HEK293 (cell line): ENCODE measurements around the gene TOR3A.

Experiments used
- CTCF ChIA-PET: fragments of 350-600 bp; formaldehyde crosslinking; extraction: SDS; loops from one replicate; lab custom pipeline; 2021; ENCODE audit warnings: antibody characterized with exemption; lab: Yijun Ruan, JAX
- POLR2A ChIA-PET: fragments of 300-600 bp; formaldehyde crosslinking; extraction: SDS; loops from one replicate; lab custom pipeline; 2020; ENCODE audit warnings: antibody characterized with exemption, inconsistent platforms; lab: Yijun Ruan, JAX
- H3K27ac ChIP-seq: fragments of 200-500 bp; sonication (Bioruptor generic); 2 replicates; pipeline ENCODE4 v1.5.1; 2014; ENCODE audit warnings: low read depth, low read length, control low read depth, inconsistent platforms; ENCODE audit errors: extremely low read depth
- H3K36me3 ChIP-seq, 2 experiments: fragments of 200-500 bp in 1 of 2; sonication (Bioruptor generic) in 1 of 2; 1 replicate in 1 of 2; 2 replicates in 1 of 2; pipeline ENCODE4 v1.5.1; 2014 to 2017; ENCODE audit warnings: inconsistent platforms in 2 of 2, low read length in 2 of 2; ENCODE audit not compliant: control insufficient read depth in 2 of 2, insufficient read depth in 1 of 2
- H3K4me1 ChIP-seq: fragments of 200-500 bp; sonication (Bioruptor generic); 2 replicates; pipeline ENCODE4 v1.5.1; 2014; ENCODE audit warnings: mild to moderate bottlenecking, low read length, inconsistent platforms; ENCODE audit not compliant: control insufficient read depth, insufficient read depth
- H3K4me3 ChIP-seq: 2 replicates; pipeline ENCODE4 v1.5.1; 2011; ENCODE audit warnings: low read depth, mild to moderate bottlenecking, control low read depth, low read length, moderate library complexity
- H3K9me3 ChIP-seq: fragments of 200-500 bp; sonication (Bioruptor generic); 2 replicates; pipeline ENCODE4 v1.5.1; 2014; ENCODE audit warnings: low read depth, low read length, inconsistent platforms; ENCODE audit not compliant: control insufficient read depth, insufficient read depth
- FEZF1 ChIP-seq: fragments of 450-650 bp; formaldehyde crosslinking; IDR thresholded peaks from 2 replicates; pipeline ENCODE4 v1.5.1; 2016; ENCODE audit warnings: missing biosample characterization, missing genetic modification characterization
- GLIS1 ChIP-seq: fragments of 450-650 bp; formaldehyde crosslinking; IDR thresholded peaks from 2 replicates; pipeline ENCODE4 v1.5.1; 2016; ENCODE audit warnings: missing biosample characterization, missing genetic modification characterization
- HOXC10 ChIP-seq: sonication (generic); formaldehyde crosslinking; IDR thresholded peaks from 2 replicates; pipeline ENCODE4 v1.8.1; 2023; ENCODE audit warnings: mild to moderate bottlenecking, missing genetic modification reagents
- REPIN1 ChIP-seq: fragments of 450-650 bp; formaldehyde crosslinking; IDR thresholded peaks from 2 replicates; pipeline ENCODE4 v1.5.1; 2017; ENCODE audit warnings: missing biosample characterization, missing genetic modification characterization, low read depth
- ZBTB1 ChIP-seq: fragments of 450-650 bp; formaldehyde crosslinking; IDR thresholded peaks from 2 replicates; pipeline ENCODE4 v1.5.1; 2016; ENCODE audit warnings: missing biosample characterization, missing genetic modification characterization
- ZBTB21 ChIP-seq: fragments of 450-650 bp; formaldehyde crosslinking; IDR thresholded peaks from 2 replicates; pipeline ENCODE4 v1.5.1; 2017; ENCODE audit warnings: missing biosample characterization, missing genetic modification characterization
- ZIC2 ChIP-seq: fragments of 450-650 bp; formaldehyde crosslinking; IDR thresholded peaks from 2 replicates; pipeline ENCODE4 v1.5.1; 2016; ENCODE audit warnings: missing biosample characterization, missing genetic modification characterization
- ZNF366 ChIP-seq: fragments of 450-650 bp; formaldehyde crosslinking; conservative IDR thresholded peaks from 2 replicates; pipeline ENCODE4 v1.5.1; 2016; ENCODE audit warnings: missing biosample characterization, missing genetic modification characterization
- ZNF792 ChIP-seq: fragments of 450-650 bp; formaldehyde crosslinking; IDR thresholded peaks from 2 replicates; pipeline ENCODE4 v1.5.1; 2016; ENCODE audit warnings: missing biosample characterization, missing genetic modification characterization
- TF ChIP-seq, protein P1 (sequence below): sonication (generic); formaldehyde crosslinking; IDR thresholded peaks from 2 replicates; pipeline ENCODE4 v1.8.1; 2022; ENCODE audit warnings: mild to moderate bottlenecking, moderate library complexity, missing genetic modification reagents
- TF ChIP-seq, protein P2 (sequence below): fragments of 450-650 bp; formaldehyde crosslinking; IDR thresholded peaks from 2 replicates; pipeline ENCODE4 v1.5.1; 2016; ENCODE audit warnings: missing biosample characterization, missing genetic modification characterization
- TF ChIP-seq, protein P3 (sequence below): fragments of 450-650 bp; formaldehyde crosslinking; IDR thresholded peaks from 2 replicates; pipeline ENCODE4 v1.5.1; 2016; ENCODE audit warnings: missing biosample characterization, missing genetic modification characterization

The TOR3A gene

DNA sequence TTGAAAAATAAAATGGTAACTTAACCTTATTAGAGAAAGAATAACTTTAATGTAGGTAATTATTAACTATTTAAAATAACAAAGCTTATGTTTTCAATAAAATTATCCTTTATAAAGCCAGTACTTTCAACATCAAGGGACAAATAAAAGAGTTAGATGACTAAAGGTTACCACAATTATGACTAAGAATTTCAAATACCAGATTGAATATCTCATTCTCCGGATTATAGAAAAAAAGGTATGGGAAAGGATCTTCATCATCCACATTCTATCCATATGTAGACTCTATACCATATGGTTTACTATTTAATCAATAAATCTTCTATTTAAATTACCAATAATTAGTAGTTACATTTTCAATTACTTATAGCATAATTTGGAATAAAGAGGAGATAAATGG is 62.8 kb downstream of the TOR3A start:
- ChIA-PET POLR2A (no interaction called here), CTCF (no interaction called here)
- Histone ChIP-seq H3K4me3 (no peak overlapping the region), H3K36me3 (no peaks in the 10 kb centered on the region), H3K27ac (no peak overlapping the region), H3K9me3 (no peaks in the 10 kb centered on the region), H3K4me1 (peaks cover 5% of the 10 kb centered on the region; the same call in 1 of the 2 replicates)
- TF ChIP-seq ZNF366, result no peak
- TF ChIP-seq REPIN1 (tag by site-specific recombination), result no peak

DNA sequence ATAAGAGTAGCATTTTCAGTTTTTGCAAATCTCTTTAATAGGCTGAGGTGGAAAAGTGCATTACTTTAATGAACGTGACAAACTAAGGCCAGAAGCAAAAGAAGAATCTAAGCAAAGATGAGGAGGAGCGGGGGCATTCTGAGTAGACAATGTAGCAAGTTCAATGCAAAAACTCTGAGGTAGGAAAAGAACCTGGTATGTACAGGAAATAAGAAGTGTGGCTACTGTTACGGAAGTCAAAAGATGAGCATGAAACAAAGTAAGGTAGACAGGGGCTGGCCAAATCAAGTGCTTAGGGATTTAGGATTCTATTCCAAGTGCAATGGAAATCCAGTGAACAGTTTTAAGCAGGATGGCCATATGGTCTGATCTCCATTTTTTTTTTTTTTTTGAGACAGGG is 63.7 kb downstream of the TOR3A start:
- TF ChIP-seq GLIS1 (tag by site-specific recombination), result no peak
- TF ChIP-seq, protein P1, sequence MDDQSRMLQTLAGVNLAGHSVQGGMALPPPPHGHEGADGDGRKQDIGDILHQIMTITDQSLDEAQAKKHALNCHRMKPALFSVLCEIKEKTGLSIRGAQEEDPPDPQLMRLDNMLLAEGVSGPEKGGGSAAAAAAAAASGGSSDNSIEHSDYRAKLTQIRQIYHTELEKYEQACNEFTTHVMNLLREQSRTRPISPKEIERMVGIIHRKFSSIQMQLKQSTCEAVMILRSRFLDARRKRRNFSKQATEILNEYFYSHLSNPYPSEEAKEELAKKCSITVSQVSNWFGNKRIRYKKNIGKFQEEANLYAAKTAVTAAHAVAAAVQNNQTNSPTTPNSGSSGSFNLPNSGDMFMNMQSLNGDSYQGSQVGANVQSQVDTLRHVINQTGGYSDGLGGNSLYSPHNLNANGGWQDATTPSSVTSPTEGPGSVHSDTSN (CRISPR knock-in tag), result no peak
- TF ChIP-seq ZBTB1 (tag by site-specific recombination), result no peak
- no peak for TF ChIP-seq ZBTB21 (tag by site-specific recombination)
- no peak for TF ChIP-seq ZNF792 (tag by site-specific recombination)
- TF ChIP-seq ZIC2 (tag by site-specific recombination), result no peak
- TF ChIP-seq HOXC10 (CRISPR knock-in tag), result no peak
- TF ChIP-seq, protein P2, sequence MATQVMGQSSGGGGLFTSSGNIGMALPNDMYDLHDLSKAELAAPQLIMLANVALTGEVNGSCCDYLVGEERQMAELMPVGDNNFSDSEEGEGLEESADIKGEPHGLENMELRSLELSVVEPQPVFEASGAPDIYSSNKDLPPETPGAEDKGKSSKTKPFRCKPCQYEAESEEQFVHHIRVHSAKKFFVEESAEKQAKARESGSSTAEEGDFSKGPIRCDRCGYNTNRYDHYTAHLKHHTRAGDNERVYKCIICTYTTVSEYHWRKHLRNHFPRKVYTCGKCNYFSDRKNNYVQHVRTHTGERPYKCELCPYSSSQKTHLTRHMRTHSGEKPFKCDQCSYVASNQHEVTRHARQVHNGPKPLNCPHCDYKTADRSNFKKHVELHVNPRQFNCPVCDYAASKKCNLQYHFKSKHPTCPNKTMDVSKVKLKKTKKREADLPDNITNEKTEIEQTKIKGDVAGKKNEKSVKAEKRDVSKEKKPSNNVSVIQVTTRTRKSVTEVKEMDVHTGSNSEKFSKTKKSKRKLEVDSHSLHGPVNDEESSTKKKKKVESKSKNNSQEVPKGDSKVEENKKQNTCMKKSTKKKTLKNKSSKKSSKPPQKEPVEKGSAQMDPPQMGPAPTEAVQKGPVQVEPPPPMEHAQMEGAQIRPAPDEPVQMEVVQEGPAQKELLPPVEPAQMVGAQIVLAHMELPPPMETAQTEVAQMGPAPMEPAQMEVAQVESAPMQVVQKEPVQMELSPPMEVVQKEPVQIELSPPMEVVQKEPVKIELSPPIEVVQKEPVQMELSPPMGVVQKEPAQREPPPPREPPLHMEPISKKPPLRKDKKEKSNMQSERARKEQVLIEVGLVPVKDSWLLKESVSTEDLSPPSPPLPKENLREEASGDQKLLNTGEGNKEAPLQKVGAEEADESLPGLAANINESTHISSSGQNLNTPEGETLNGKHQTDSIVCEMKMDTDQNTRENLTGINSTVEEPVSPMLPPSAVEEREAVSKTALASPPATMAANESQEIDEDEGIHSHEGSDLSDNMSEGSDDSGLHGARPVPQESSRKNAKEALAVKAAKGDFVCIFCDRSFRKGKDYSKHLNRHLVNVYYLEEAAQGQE (tag by site-specific recombination), result no peak
- TF ChIP-seq, protein P3, sequence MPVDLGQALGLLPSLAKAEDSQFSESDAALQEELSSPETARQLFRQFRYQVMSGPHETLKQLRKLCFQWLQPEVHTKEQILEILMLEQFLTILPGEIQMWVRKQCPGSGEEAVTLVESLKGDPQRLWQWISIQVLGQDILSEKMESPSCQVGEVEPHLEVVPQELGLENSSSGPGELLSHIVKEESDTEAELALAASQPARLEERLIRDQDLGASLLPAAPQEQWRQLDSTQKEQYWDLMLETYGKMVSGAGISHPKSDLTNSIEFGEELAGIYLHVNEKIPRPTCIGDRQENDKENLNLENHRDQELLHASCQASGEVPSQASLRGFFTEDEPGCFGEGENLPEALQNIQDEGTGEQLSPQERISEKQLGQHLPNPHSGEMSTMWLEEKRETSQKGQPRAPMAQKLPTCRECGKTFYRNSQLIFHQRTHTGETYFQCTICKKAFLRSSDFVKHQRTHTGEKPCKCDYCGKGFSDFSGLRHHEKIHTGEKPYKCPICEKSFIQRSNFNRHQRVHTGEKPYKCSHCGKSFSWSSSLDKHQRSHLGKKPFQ, result no peak
- no peak for TF ChIP-seq FEZF1
- no peaks in the 10 kb centered on the region for H3K9me3 ChIP-seq
- H3K4me1 ChIP-seq, result peaks cover 5% of the 10 kb centered on the region; the same call in 1 of the 2 replicates
- CTCF ChIA-PET, result no interaction called here
- H3K36me3 ChIP-seq, result no peaks in the 10 kb centered on the region
- POLR2A ChIA-PET, result interaction anchor here (0.7 kb wide), 1 partner anchor 58 kb away, joined by 3 read pairs; no protein-coding TSS in a partner anchor
- no peak overlapping the region for H3K4me3 ChIP-seq
- no peak overlapping the region for H3K27ac ChIP-seq
